IMR-90 (cell line): ENCODE measurements around the gene RYR2. TPM values are rescaled to one million over a fixed set of nuclear protein-coding genes. Genes with fewer than 3 reads are reported as not detected.

Experiments used
- ATAC-seq: fragments of 200-7000 bp; cut with Tn5 transposase; 2 replicates; pipeline ENCODE4 v1.9.1; 2020; ENCODE audit warnings: low read depth, mild to moderate bottlenecking, moderate library complexity
- BruUV-seq: library from RNA; stranded (reverse); fragments of 400-500 nt; replicated peaks from 2 replicates; lab custom pipeline; 2021; lab: Mats Ljungman, UMichigan
- CTCF ChIA-PET: fragments of 300-600 bp; formaldehyde crosslinking; extraction: SDS; loops from one replicate; lab custom pipeline; 2021; ENCODE audit warnings: antibody characterized with exemption; lab: Yijun Ruan, JAX
- POLR2A ChIA-PET: fragments of 300-600 bp; sonication (Branson Sonifier 250); formaldehyde crosslinking; loops from one replicate; lab custom pipeline; 2022; ENCODE audit warnings: antibody characterized with exemption; ENCODE audit not compliant: unreplicated experiment; lab: Charles Lee
- DNase-seq: peaks from one replicate; pipeline ENCODE4 v3.0.0; 2013
- H2AFZ ChIP-seq: replicated peaks from 2 replicates; pipeline ENCODE3; 2013; ENCODE audit warnings: low read length, mild to moderate bottlenecking; ENCODE audit not compliant: poor library complexity
- H2AK5ac ChIP-seq: 2 replicates; pipeline ENCODE4 v1.6.1; 2013; ENCODE audit warnings: low read depth, low read length, inconsistent platforms
- H2AK9ac ChIP-seq: replicated peaks from 2 replicates; pipeline ENCODE3; 2013; ENCODE audit warnings: mild to moderate bottlenecking, low read depth, low read length, moderate library complexity; ENCODE audit not compliant: poor library complexity
- H2BK120ac ChIP-seq: 2 replicates; pipeline ENCODE4 v1.6.1; 2013; ENCODE audit warnings: low read depth, low read length, inconsistent platforms
- H2BK15ac ChIP-seq: 3 replicates; pipeline ENCODE4 v1.6.1; 2013; ENCODE audit warnings: low read depth, low read length, inconsistent platforms
- H2BK20ac ChIP-seq: 2 replicates; pipeline ENCODE4 v1.6.1; 2013; ENCODE audit warnings: low read depth, mild to moderate bottlenecking, inconsistent platforms, low read length, moderate library complexity
- H2BK5ac ChIP-seq: 2 replicates; pipeline ENCODE4 v1.6.1; 2013; ENCODE audit warnings: mild to moderate bottlenecking, low read depth, low read length, inconsistent platforms; ENCODE audit not compliant: poor library complexity, severe bottlenecking
- H3K14ac ChIP-seq: replicated peaks from 2 replicates; pipeline ENCODE4 v1.6.1; 2013; ENCODE audit warnings: low read depth, low read length, inconsistent platforms
- H3K18ac ChIP-seq: 2 replicates; pipeline ENCODE4 v1.6.1; 2013; ENCODE audit warnings: low read depth, low read length, control low read depth
- H3K23ac ChIP-seq: 2 replicates; pipeline ENCODE4 v1.6.1; 2013; ENCODE audit warnings: low read depth, low read length, inconsistent platforms
- H3K27ac ChIP-seq: 2 replicates; pipeline ENCODE4 v1.5.1; 2013; ENCODE audit warnings: mild to moderate bottlenecking, control low read depth, low read length; ENCODE audit not compliant: insufficient read depth
- H3K27me3 ChIP-seq: 2 replicates; pipeline ENCODE4 v1.6.1; 2013; ENCODE audit warnings: low read length; ENCODE audit not compliant: control insufficient read depth, insufficient read depth
- H3K36me3 ChIP-seq: 2 replicates; pipeline ENCODE4 v1.6.1; 2013; ENCODE audit warnings: low read length, mixed read lengths; ENCODE audit not compliant: control insufficient read depth, insufficient read depth
- H3K4ac ChIP-seq: 2 replicates; pipeline ENCODE4 v1.6.1; 2013; ENCODE audit warnings: low read depth, low read length, inconsistent platforms
- H3K4me1 ChIP-seq: 2 replicates; pipeline ENCODE4 v1.6.1; 2013; ENCODE audit warnings: low read length, mixed read lengths; ENCODE audit not compliant: control insufficient read depth, insufficient read depth
- H3K4me2 ChIP-seq: 2 replicates; pipeline ENCODE4 v1.6.1; 2013; ENCODE audit warnings: low read depth, mild to moderate bottlenecking, control low read depth, low read length, moderate library complexity
- H3K4me3 ChIP-seq: 2 replicates; pipeline ENCODE4 v1.5.1; 2013; ENCODE audit warnings: low read depth, mild to moderate bottlenecking, control low read depth, low read length, moderate library complexity; ENCODE audit not compliant: insufficient read depth
- H3K56ac ChIP-seq: 2 replicates; pipeline ENCODE4 v1.6.1; 2013; ENCODE audit warnings: low read length, inconsistent platforms; ENCODE audit not compliant: insufficient read depth; ENCODE audit errors: extremely low read depth
- H3K79me1 ChIP-seq, 2 experiments: 2 replicates each; pipeline ENCODE4 v1.6.1; 2013; ENCODE audit warnings: low read length in 2 of 2, inconsistent platforms in 1 of 2, low read depth in 1 of 2
- H3K9ac ChIP-seq: 2 replicates; pipeline ENCODE4 v1.6.1; 2013; ENCODE audit warnings: low read depth, low read length, control low read depth
- H3K9me1 ChIP-seq: 2 replicates; pipeline ENCODE4 v1.6.1; 2013; ENCODE audit warnings: low read length, inconsistent platforms; ENCODE audit not compliant: insufficient read depth
- H3K9me3 ChIP-seq: 2 replicates; pipeline ENCODE4 v1.6.1; 2013; ENCODE audit warnings: low read length; ENCODE audit not compliant: control insufficient read depth, insufficient read depth
- H4K20me1 ChIP-seq: 2 replicates; pipeline ENCODE4 v1.6.1; 2013; ENCODE audit warnings: low read length, inconsistent platforms; ENCODE audit not compliant: insufficient read depth
- H4K5ac ChIP-seq: 2 replicates; pipeline ENCODE4 v1.6.1; 2013; ENCODE audit warnings: mild to moderate bottlenecking, low read depth, low read length, control low read depth
- H4K8ac ChIP-seq, 2 experiments: 2 replicates each; pipeline ENCODE4 v1.6.1; 2013; ENCODE audit warnings: low read depth in 2 of 2, low read length in 2 of 2, control low read depth in 1 of 2, inconsistent platforms in 1 of 2
- H4K91ac ChIP-seq: 2 replicates; pipeline ENCODE4 v1.6.1; 2013; ENCODE audit warnings: low read depth, low read length, inconsistent platforms; ENCODE audit not compliant: insufficient read depth
- MAZ ChIP-seq: IDR thresholded peaks from 2 replicates; pipeline ENCODE4 v1.6.1; 2012; ENCODE audit warnings: low read depth, mild to moderate bottlenecking, low read length, improper control_type of control experiment, moderate library complexity, borderline replicate concordance
- POLR2A ChIP-seq: IDR thresholded peaks from 2 replicates; pipeline ENCODE4 v1.6.1; 2012; ENCODE audit warnings: mild to moderate bottlenecking, low read depth, low read length
- RAD21 ChIP-seq: IDR thresholded peaks from 2 replicates; pipeline ENCODE4 v1.6.1; 2012; ENCODE audit warnings: low read length, improper control_type of control experiment
- RCOR1 ChIP-seq: IDR thresholded peaks from 2 replicates; pipeline ENCODE4 v1.6.1; 2012; ENCODE audit warnings: mild to moderate bottlenecking, low read length, improper control_type of control experiment; ENCODE audit not compliant: insufficient replicate concordance
- RFX5 ChIP-seq: IDR thresholded peaks from 2 replicates; pipeline ENCODE4 v1.8.0; 2012; ENCODE audit warnings: low read depth, mild to moderate bottlenecking, low read length, moderate library complexity
- SMC3 ChIP-seq: fragments of 150-350 bp; IDR thresholded peaks from 2 replicates; pipeline ENCODE4 v1.6.1; 2016; ENCODE audit warnings: low read depth, mild to moderate bottlenecking, antibody characterized with exemption, low read length, moderate library complexity
- USF2 ChIP-seq: fragments of 150-350 bp; IDR thresholded peaks from 2 replicates; pipeline ENCODE4 v1.6.1; 2017; ENCODE audit warnings: mild to moderate bottlenecking, antibody characterized with exemption, low read length, low read depth
- WGBS, 2 experiments: methylation state at CpG; one replicate each; pipeline versions ENCODE4 v1.1.5 to v1.1.7; 2013; ENCODE audit warnings: missing lambda C conversion rate in 2 of 2; ENCODE audit not compliant: insufficient read length in 1 of 2; ENCODE audit errors: extremely low coverage in 2 of 2; 5-methylcytosine and 5-hydroxymethylcytosine counted together
- dilution Hi-C: fragments of 300-500 bp; cut with HindIII; formaldehyde crosslinking; loops from one replicate; pipeline ENCODE4 v1.14.3; 2018; ENCODE audit warnings: low sequenced_read_pairs; ENCODE audit not compliant: unreplicated experiment
- in situ Hi-C: fragments of 300-500 bp; cut with MboI; formaldehyde crosslinking; loops from 3 replicates; pipeline ENCODE4 v1.14.3; 2019; ENCODE audit warnings: low sequenced_read_pairs, inconsistent platforms, mixed read lengths
- intact Hi-C: fragments of 100-400 bp; cut with micrococcal nuclease; formaldehyde crosslinking; loops from 2 replicates; pipeline ENCODE4 v1.10.0; 2022
- polyA plus RNA-seq, 3 experiments: library from polyadenylated mRNA; depleted of rRNA; stranded (reverse); fragments of >200 nt; gene quantifications; 2 replicates each; pipeline ENCODE4 v1.2.3, GENCODE V29; 2012; ENCODE audit warnings: low replicate concordance in 1 of 3
- total RNA-seq: library from RNA; depleted of rRNA; stranded (reverse); fragments of >200 nt; gene quantifications from 2 replicates; pipeline ENCODE4 v1.2.3, GENCODE V29; 2012

The RYR2 gene
- total and polyA plus RNA-seq, 2 of the 4 experiments (the other 2 are of a cell fraction), result not detected

DNA sequence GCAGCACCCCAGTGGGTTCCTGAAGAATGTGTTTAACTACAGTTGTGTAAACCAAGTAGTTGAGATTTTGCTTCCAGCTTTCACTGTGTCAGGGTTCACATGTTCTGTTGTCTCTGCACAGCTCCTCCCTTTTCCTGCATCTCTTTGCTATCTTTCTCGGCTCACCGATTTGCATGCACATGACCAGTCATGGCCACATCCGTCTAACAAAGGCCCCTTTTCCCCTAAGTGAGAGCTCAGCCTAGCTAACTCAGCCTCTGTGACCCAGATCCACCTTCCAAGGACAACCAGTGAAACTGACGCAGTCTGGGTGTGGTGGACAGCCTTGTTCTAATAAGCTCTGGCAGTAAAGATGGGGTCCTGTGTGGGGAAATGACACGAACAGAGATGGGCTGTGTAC lies 747.6 kb downstream of the RYR2 start:
- Histone ChIP-seq H3K9ac (no peak overlapping the region), H3K9me1 (no peaks in the 10 kb centered on the region), H3K4me3 (no peak overlapping the region), H2BK120ac (no peak overlapping the region), H4K5ac (no peak overlapping the region), H3K27me3 (no peaks in the 10 kb centered on the region), H4K20me1 (no peaks in the 10 kb centered on the region), H3K56ac (no peak overlapping the region), H2BK5ac (no peak overlapping the region), H3K36me3 (no peaks in the 10 kb centered on the region), H3K4ac (no peak overlapping the region), H2BK15ac (no peak overlapping the region), H4K91ac (no peak overlapping the region), H3K18ac (no peak overlapping the region), H2BK20ac (no peak overlapping the region), H3K14ac (no peak overlapping the region), H3K4me2 (no peak overlapping the region), H2AFZ (no peak overlapping the region), H3K4me1 (no peaks in the 10 kb centered on the region), H2AK5ac (no peak overlapping the region), H3K23ac (no peak overlapping the region), H3K27ac (no peak overlapping the region), H2AK9ac (no peak overlapping the region), H3K9me3 (no peaks in the 10 kb centered on the region), H4K8ac (no peak overlapping the region), H3K79me1 (no peaks in the 10 kb centered on the region)
- DNase-seq, result no peak
- in situ Hi-C loops (no loop called here), intact Hi-C loops (no loop called here), dilution Hi-C loops (no loop called here)
- no CpG with 5 or more reads among the region's 5 CpGs for WGBS, 2 experiments
- ChIA-PET CTCF (no interaction called here), POLR2A (no interaction called here)
- BruUV-seq, result no TSS peak
- no peak for ATAC-seq
- no peak for TF ChIP-seq POLR2A
- TF ChIP-seq RAD21, result no peak
- no peak for TF ChIP-seq RCOR1
- TF ChIP-seq USF2, result no peak
- no peak for TF ChIP-seq SMC3
- no peak for TF ChIP-seq MAZ
- no peak for TF ChIP-seq RFX5
